HCT116 (cell line): Measurements from ENCODE around the gene SLCO2B1.

Experiments used
- CTCF ChIP-seq, 3 experiments: fragments of 200-600 bp in 1 of 3; sonication (generic) in 1 of 3; IDR thresholded peaks in 2 of 3; conservative IDR thresholded peaks in 1 of 3; 2 replicates each; pipeline ENCODE4 v1.5.1; 2012 to 2017; ENCODE audit warnings: low read depth in 2 of 3, low read length in 2 of 3, antibody characterized with exemption in 1 of 3, borderline replicate concordance in 1 of 3, control low read depth in 1 of 3, mild to moderate bottlenecking in 1 of 3, mixed read lengths in 1 of 3, mixed run types in 1 of 3, moderate library complexity in 1 of 3; ENCODE audit not compliant: insufficient read depth in 1 of 3
- EZH2 ChIP-seq: fragments of 200-600 bp; sonication (generic); IDR thresholded peaks from 2 replicates; pipeline ENCODE4 v1.6.1; 2017; ENCODE audit warnings: antibody characterized with exemption, mixed run types
- MAX ChIP-seq: IDR thresholded peaks from 2 replicates; pipeline ENCODE4 v1.6.1; 2012
- SP1 ChIP-seq: IDR thresholded peaks from 2 replicates; pipeline ENCODE4 v1.6.1; 2012; ENCODE audit warnings: low read depth
- ZFX ChIP-seq: fragments of 450-650 bp; IDR thresholded peaks from 2 replicates; pipeline ENCODE4 v1.6.1; 2017

- no peak for TF ChIP-seq ZFX
- TF ChIP-seq CTCF (IDR thresholded peaks at IDR 0.05 in 2 of 3, conservative IDR thresholded peaks at IDR 0.05 in 1 of 3; ENCODE audit: borderline replicate concordance in 1 of 3, insufficient read depth in 1 of 3, low read depth in 2 of 3, low read length in 2 of 3): no peak
- no peak for TF ChIP-seq SP1
- no peak for TF ChIP-seq EZH2
- TF ChIP-seq MAX: no peak
These were observed 991 bp upstream of the SLCO2B1 start for GRCh38 chr11:75149766-75150465.
